ENCODE results near the gene COL6A3. TPM values are rescaled to one million over a fixed set of nuclear protein-coding genes. Genes with fewer than 3 reads are reported as not detected.

The COL6A3 gene
- total and polyA plus RNA-seq, 2 experiments from 2014 or later, result 1.3 to 4.1 TPM

GRCh38 chr2:237295889-237296480 lies 118.0 kb downstream of the COL6A3 start:
- peaks cover 44% of the 10 kb centered on the region for H3K4me1 ChIP-seq (ENCODE audit: low read depth)
- no peaks in the 10 kb centered on the region for H3K27me3 ChIP-seq
- no peak for DNase-seq (ENCODE audit: low read depth in 1 of 2, low spot score in 1 of 2)
- peak overlapping the region; percentile 3 for H3K27ac ChIP-seq
- H3K36me3 ChIP-seq, result no peaks in the 10 kb centered on the region
- no peaks in the 10 kb centered on the region for H3K9me3 ChIP-seq (ENCODE audit: low read depth)
- no peak overlapping the region for H3K4me3 ChIP-seq
- no peak for TF ChIP-seq CTCF (IDR thresholded peaks at IDR 0.05; ENCODE audit: low read depth, low read length)

GRCh38 chr2:237294460-237294859 lies 119.5 kb downstream of the COL6A3 start:
- Histone ChIP-seq H3K4me3 (no peak overlapping the region), H3K9me3 (ENCODE audit: low read depth) (no peaks in the 10 kb centered on the region), H3K36me3 (no peaks in the 10 kb centered on the region), H3K4me1 (ENCODE audit: low read depth) (peaks cover 45% of the 10 kb centered on the region), H3K27ac (peak overlapping the region; percentile 12), H3K27me3 (no peaks in the 10 kb centered on the region)
- peak in 1 of 2 donors; percentile 24 for DNase-seq (ENCODE audit: low read depth in 1 of 2, low spot score in 1 of 2)
- no peak for TF ChIP-seq CTCF (IDR thresholded peaks at IDR 0.05; ENCODE audit: low read depth, low read length)

- Histone ChIP-seq H3K27ac (peak overlapping the region; percentile 12), H3K27me3 (no peaks in the 10 kb centered on the region), H3K4me3 (no peak overlapping the region), H3K9me3 (ENCODE audit: low read depth) (no peaks in the 10 kb centered on the region), H3K36me3 (no peaks in the 10 kb centered on the region), H3K4me1 (ENCODE audit: low read depth) (peaks cover 44% of the 10 kb centered on the region)
- TF ChIP-seq CTCF (IDR thresholded peaks at IDR 0.05; ENCODE audit: low read depth, low read length), result no peak
- peak in 1 of 2 donors; percentile 25 for DNase-seq (ENCODE audit: low read depth in 1 of 2, low spot score in 1 of 2)
Observed at GRCh38 chr2:237293978-237294377, 120.0 kb downstream of the COL6A3 start.

- no peaks in the 10 kb centered on the region for H3K9me3 ChIP-seq (ENCODE audit: low read depth)
- TF ChIP-seq CTCF (IDR thresholded peaks at IDR 0.05; ENCODE audit: low read depth, low read length), result no peak
- H3K4me1 ChIP-seq (ENCODE audit: low read depth), result peaks cover 19% of the 10 kb centered on the region
- H3K27ac ChIP-seq, result peak overlapping the region; percentile 73
- no peaks in the 10 kb centered on the region for H3K36me3 ChIP-seq
- peak; percentile 81 to 100 for DNase-seq (ENCODE audit: low read depth in 1 of 2, low spot score in 1 of 2)
- no peak overlapping the region for H3K4me3 ChIP-seq
- H3K27me3 ChIP-seq, result no peaks in the 10 kb centered on the region
Observed at GRCh38 chr2:237291138-237291792, 122.7 kb downstream of the COL6A3 start.

GRCh38 chr2:237290261-237290660 lies 123.7 kb downstream of the COL6A3 start:
- no peak for TF ChIP-seq CTCF (IDR thresholded peaks at IDR 0.05; ENCODE audit: low read depth, low read length)

More at GRCh38 chr2:237290261-237290660, 123.7 kb downstream of the COL6A3 start:
- Histone ChIP-seq H3K27me3 (no peaks in the 10 kb centered on the region), H3K4me3 (no peak overlapping the region), H3K36me3 (no peaks in the 10 kb centered on the region), H3K4me1 (ENCODE audit: low read depth) (peaks cover 19% of the 10 kb centered on the region), H3K27ac (no peak overlapping the region), H3K9me3 (ENCODE audit: low read depth) (no peaks in the 10 kb centered on the region)
- DNase-seq (ENCODE audit: low read depth in 1 of 2, low spot score in 1 of 2), result peak in 1 of 2 donors; percentile 92
